ENCODE results near the gene LRRC27.

The LRRC27 gene

DNA sequence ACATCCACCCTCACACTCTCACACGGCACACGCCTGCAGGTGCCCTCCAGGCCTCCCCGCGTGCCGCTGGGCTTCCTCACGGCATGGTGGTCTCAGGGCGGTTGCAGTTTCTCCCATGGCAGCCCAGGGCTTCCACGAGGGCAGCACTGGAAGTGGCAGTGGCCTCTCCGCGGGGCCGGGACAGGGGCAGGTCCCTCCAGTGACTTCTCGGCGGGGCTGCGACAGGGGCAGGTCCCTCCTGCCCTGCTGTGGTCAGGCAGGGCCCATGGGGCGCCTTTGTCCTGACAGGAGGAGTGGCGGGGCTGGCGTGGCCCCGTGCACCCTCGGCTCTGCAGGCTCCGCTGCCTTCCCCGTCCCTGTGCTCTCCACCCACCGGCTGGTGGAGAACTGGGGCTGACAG lies 84.0 kb downstream of the LRRC27 start:
- H3K4me1 ChIP-seq (ENCODE audit: insufficient read depth, low read length): peaks cover 25% of the 10 kb centered on the region; the same call in 1 of the 2 replicates
- H3K9ac ChIP-seq (ENCODE audit: low read depth, low read length): no peak overlapping the region
- no peaks in the 10 kb centered on the region for H3K36me3 ChIP-seq (ENCODE audit: insufficient read depth, low read length)
- no peaks in the 10 kb centered on the region for H3K9me3 ChIP-seq (ENCODE audit: control insufficient read depth, insufficient read depth, low read length)

DNA sequence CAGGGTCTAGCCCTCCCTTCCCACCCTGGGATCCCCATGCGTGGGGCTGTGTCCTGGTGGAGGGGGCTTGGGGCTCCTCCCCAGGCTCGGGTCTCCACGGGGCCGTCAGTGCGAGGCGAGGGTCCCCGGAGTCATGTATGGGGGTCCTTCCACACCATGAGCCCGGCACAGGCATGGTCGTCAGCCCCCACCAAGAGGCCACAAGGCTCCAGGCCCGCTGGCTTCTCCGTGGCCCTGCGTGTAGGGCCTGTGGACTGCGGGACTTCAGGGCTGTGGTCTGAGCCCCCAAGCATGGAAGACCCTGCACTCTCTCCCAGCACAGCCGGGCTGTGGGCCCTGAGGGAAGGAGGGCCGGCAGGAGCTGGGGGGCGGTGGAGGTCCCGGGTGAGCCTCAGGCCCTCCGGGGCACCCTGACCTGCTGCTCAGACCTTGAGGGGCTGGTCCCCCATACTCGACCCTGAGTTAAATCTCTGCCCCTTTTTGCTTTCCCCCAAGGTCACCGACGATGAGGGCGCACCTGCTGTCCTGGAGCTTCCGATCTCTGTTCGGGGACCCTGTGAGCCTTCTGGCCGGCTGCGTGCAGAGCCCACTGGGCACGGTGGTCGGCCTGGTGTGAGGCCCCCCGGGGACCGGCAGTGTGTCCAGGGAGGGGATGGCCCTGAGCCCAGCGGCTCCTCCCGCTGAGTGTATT lies 84.7 kb downstream of the LRRC27 start:
- Histone ChIP-seq H3K4me1 (ENCODE audit: insufficient read depth, low read length) (peaks cover 28% of the 10 kb centered on the region; the same call in 1 of the 2 replicates), H3K9ac (ENCODE audit: low read depth, low read length) (no peak overlapping the region), H3K9me3 (ENCODE audit: control insufficient read depth, insufficient read depth, low read length) (no peaks in the 10 kb centered on the region), H3K36me3 (ENCODE audit: insufficient read depth, low read length) (no peaks in the 10 kb centered on the region)

DNA sequence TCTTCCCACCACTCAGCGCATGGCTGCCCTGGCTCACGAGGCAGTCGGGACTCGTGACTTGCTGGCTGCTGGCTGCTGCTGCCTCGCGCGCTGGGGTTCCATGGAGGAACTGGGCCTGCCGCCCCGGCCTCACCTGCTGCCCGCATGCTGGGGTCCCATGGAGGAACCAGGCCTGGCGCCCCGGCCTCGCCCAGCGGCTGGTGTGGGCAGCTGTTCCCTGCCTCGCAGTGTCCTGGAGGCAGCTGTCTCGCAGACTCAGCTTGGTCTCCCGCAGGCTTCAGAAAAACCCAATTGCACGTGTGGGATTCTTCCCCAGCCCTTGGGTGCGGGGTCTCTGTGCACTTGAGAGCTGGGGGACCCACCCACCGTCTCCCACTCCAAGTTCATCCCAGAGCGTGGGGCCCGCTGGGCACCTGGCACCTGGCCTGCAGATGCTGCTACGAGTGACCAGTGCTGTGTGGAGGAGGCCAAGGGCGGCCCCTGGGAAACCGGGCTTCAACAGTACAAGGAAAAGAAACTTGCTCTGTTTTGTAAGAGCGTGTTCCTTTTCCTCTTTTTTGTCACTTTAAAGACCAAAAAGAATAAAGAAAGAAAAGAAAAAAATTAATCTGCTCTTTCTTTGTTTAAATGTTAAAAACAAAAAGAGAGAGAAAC lies 85.4 kb downstream of the LRRC27 start:
- Histone ChIP-seq H3K4me1 (ENCODE audit: insufficient read depth, low read length) (peaks cover 33% of the 10 kb centered on the region; the same call in 1 of the 2 replicates), H3K9ac (ENCODE audit: low read depth, low read length) (no peak overlapping the region), H3K9me3 (ENCODE audit: control insufficient read depth, insufficient read depth, low read length) (no peaks in the 10 kb centered on the region), H3K36me3 (ENCODE audit: insufficient read depth, low read length) (no peaks in the 10 kb centered on the region)

GRCh38 chr10:132417957-132418441 lies 86.0 kb downstream of the LRRC27 start:
- H3K9ac ChIP-seq (ENCODE audit: low read depth, low read length): peak overlapping the region; percentile 11; the same call in 1 of the 2 replicates
- H3K36me3 ChIP-seq (ENCODE audit: insufficient read depth, low read length): no peaks in the 10 kb centered on the region
- H3K4me1 ChIP-seq (ENCODE audit: insufficient read depth, low read length): peaks cover 32% of the 10 kb centered on the region; the same call in 1 of the 2 replicates
- H3K9me3 ChIP-seq (ENCODE audit: control insufficient read depth, insufficient read depth, low read length): no peaks in the 10 kb centered on the region

DNA sequence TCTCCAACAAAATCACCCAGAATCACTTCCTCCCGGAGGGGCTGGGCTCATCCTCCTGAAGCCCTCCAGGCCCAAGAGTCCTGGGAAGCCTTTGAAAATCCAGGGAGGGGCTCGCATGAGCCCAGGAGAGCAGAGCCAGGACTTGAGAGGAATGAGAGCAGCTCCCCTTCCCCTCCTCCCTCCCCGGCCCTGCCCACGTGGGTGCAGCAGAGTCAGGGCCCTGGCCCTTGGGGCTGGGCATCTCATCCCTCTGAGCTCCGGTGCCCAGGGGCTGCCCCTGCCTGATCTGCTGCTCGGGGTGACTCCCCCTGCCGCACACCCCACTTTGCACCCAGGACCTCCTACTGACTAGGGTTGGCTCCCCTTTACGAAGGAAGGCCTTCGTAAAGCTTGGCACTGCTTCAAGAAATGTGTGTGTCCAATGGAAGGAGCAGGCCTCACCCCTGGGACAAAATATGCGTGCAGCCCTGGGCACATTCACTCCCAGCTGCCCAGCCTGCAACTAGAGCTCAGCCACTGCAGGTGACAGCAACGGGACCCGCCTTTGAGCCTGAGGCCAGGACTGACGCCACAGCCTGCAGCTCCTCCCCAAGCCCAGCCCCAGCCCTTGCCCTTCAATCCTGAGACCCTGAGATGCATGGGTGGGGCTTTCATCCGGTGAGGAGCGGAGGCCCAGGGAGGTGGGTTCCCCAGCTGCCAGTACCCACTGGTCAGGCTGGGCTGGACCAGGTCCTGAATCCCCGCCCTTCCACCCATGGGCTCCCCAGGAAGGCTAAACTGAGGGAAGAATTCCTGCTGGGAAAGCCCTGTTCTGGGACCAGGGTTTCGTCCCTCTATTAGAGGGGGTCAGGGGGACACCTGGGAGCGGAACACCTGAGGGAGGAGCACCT lies 86.8 kb downstream of the LRRC27 start:
- Histone ChIP-seq H3K9me3 (ENCODE audit: control insufficient read depth, insufficient read depth, low read length) (no peaks in the 10 kb centered on the region), H3K9ac (ENCODE audit: low read depth, low read length) (peak overlapping the region; percentile 11), H3K36me3 (ENCODE audit: insufficient read depth, low read length) (no peaks in the 10 kb centered on the region), H3K4me1 (ENCODE audit: insufficient read depth, low read length) (peaks cover 32% of the 10 kb centered on the region; the same call in 1 of the 2 replicates)

DNA sequence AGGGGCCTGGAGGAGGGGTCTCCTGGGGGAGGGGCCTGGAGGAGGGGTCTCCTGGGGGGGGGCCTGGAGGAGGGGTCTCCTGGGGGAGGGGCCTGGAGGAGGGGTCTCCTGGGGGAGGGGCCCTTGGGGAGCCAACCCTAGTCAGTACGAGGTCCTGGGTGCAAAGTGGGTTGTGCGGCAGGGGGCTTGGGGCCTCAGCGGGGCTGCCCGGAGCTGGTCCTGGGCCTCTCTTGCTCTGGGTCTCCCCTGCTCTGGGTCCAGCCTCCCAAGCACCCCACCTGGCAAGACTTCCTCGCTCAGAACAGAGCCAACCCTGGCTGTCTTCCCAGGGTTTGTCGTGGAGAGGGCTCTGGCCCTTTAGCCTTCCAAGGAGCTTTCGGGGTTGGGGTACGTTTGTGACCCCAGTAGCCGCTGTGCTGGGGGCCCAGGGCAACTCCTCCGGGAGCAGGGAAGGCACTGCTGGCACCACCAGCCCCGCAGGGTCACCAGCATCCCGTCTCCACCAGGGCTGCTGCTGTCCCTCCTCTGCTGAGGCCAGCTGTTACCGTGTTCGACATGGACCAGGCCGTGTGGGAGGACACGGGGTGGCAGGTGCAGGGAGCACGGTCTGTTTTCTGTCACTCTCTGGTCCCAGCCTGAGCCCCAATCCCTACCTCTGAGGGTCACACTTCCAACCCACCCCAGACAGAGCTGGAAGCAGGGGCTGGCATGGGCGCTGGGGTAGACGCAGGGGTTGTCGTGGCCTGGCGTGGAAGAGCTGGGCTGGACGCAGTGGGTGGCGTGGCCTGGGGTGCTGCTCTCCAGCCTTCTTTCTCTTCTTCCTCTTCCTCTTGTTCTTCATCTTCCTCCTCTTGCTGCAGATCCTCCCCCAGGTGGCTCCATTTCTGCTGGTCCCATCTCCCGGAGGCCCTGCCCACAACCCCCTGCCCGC lies 87.8 kb downstream of the LRRC27 start:
- Histone ChIP-seq H3K9ac (ENCODE audit: low read depth, low read length) (no peak overlapping the region), H3K9me3 (ENCODE audit: control insufficient read depth, insufficient read depth, low read length) (no peaks in the 10 kb centered on the region), H3K4me1 (ENCODE audit: insufficient read depth, low read length) (peaks cover 32% of the 10 kb centered on the region; the same call in 1 of the 2 replicates), H3K36me3 (ENCODE audit: insufficient read depth, low read length) (no peaks in the 10 kb centered on the region)

GRCh38 chr10:132420469-132420980 lies 88.5 kb downstream of the LRRC27 start:
- Histone ChIP-seq H3K9ac (ENCODE audit: low read depth, low read length) (no peak overlapping the region), H3K9me3 (ENCODE audit: control insufficient read depth, insufficient read depth, low read length) (no peaks in the 10 kb centered on the region), H3K4me1 (ENCODE audit: insufficient read depth, low read length) (peaks cover 32% of the 10 kb centered on the region; the same call in 1 of the 2 replicates), H3K36me3 (ENCODE audit: insufficient read depth, low read length) (no peaks in the 10 kb centered on the region)

GRCh38 chr10:132420981-132421846 lies 89.2 kb downstream of the LRRC27 start:
- Histone ChIP-seq H3K9me3 (ENCODE audit: control insufficient read depth, insufficient read depth, low read length) (no peaks in the 10 kb centered on the region), H3K4me1 (ENCODE audit: insufficient read depth, low read length) (peaks cover 32% of the 10 kb centered on the region; the same call in 1 of the 2 replicates), H3K9ac (ENCODE audit: low read depth, low read length) (peak overlapping the region; percentile 16; the same call in 1 of the 2 replicates), H3K36me3 (ENCODE audit: insufficient read depth, low read length) (no peaks in the 10 kb centered on the region)

- H3K36me3 ChIP-seq (ENCODE audit: insufficient read depth, low read length): no peaks in the 10 kb centered on the region
- no peaks in the 10 kb centered on the region for H3K9me3 ChIP-seq (ENCODE audit: control insufficient read depth, insufficient read depth, low read length)
- peaks cover 32% of the 10 kb centered on the region; the same call in 1 of the 2 replicates for H3K4me1 ChIP-seq (ENCODE audit: insufficient read depth, low read length)
- peak overlapping the region; percentile 16; the same call in 1 of the 2 replicates for H3K9ac ChIP-seq (ENCODE audit: low read depth, low read length)
These were observed 90.1 kb downstream of the LRRC27 start for GRCh38 chr10:132421847-132422751.

DNA sequence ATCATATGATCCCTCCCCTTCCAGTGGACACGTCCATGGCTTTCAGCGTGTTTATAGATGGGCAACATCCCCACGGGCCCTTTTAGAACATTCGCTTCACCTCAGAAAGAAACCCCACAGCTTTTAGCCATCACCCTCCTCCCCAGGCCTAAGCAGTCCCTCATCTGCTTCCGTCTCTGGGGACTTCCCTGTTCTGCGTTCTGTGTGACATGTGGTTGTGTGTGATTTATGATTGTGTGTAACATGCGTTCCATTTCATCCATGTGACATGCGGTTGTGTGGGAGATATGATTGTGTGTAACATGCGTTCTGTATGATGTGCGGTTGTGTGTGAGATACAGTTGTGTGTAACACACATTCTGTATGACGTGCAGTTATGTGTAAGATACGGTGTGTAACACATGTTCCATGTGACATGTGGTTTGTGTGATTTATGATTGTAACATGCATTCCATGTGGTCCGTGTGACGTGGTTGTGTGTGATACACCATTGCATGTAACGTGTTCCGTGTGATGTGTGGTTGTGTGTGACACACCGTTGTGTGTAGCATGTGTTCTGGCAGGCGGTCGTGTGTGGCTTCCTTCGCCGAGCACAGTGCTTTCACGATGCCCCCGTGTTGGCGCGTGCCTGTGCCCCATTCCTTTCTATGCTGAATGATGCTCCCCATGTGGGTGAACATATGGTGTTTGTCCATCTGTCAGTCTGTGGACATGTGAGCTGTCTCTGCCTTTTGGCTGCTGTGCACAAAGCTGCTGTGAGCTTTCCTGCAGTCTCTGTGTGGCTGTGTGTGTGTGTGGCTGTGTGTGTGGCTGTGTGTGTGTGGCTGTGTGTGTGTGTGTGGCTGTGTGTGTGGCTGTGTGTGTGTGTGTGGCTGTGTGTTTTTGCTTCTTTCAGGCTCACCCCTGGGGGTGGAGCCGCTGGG lies 91.2 kb downstream of the LRRC27 start:
- no peak overlapping the region for H3K9ac ChIP-seq (ENCODE audit: low read depth, low read length)
- H3K9me3 ChIP-seq (ENCODE audit: control insufficient read depth, insufficient read depth, low read length): no peaks in the 10 kb centered on the region
- H3K36me3 ChIP-seq (ENCODE audit: insufficient read depth, low read length): no peaks in the 10 kb centered on the region
- peaks cover 28% of the 10 kb centered on the region; the same call in 1 of the 2 replicates for H3K4me1 ChIP-seq (ENCODE audit: insufficient read depth, low read length)
